ENCODE data around the gene ARL8A. TPM values are rescaled to one million over a fixed set of nuclear protein-coding genes. Genes with fewer than 3 reads are reported as not detected.
"Not testable (repeated sequence)": the region's sequence is repeated elsewhere in the genome, so short reads cannot be mapped to it uniquely, and the experiment has no call there.

Gene ARL8A
- 112 TPM for total RNA-seq

DNA sequence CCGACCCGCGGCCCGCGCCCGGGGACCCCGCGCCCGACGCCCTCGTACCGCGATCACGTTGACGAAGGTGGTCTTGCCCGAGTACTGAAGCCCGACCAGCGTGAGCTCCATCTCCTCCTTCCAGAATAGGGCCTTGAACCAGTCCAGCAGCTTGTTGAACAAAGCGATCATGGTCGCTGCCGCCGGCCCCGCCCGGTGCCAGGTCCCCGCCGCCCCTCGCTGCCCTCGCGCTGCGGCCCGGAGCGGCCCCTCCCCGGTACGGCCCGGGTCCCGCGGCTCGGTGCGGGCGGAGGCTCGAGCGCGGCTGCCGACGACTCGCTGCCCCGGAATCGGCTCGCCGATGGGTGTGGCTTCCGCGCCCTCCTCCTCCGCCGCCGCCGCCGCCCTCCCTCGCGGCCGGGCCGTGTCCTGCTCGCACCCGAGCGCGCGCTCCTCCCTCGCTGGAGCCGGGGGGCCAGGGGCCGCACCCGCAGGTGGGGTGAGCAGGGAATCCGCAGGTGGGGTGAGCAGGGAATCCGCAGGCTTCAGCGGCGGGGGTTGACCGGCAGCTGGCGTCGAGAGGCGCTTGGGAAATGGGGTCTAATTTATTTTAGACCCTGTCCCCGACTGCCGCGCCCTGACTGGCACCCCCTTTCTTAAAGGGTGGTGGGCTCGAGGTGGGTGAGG, at the start of gene ARL8A:
ARL8A (minus strand) TSS at position 336 of the 666 bp plus-strand sequence; CDS start at position 171, 165 bp downstream.
- peak; percentile 90 for DNase-seq (ENCODE audit: low spot score)
- ATAC-seq: peak; percentile 72
- intact Hi-C loops (cut with DNase I): no loop called here

DNA sequence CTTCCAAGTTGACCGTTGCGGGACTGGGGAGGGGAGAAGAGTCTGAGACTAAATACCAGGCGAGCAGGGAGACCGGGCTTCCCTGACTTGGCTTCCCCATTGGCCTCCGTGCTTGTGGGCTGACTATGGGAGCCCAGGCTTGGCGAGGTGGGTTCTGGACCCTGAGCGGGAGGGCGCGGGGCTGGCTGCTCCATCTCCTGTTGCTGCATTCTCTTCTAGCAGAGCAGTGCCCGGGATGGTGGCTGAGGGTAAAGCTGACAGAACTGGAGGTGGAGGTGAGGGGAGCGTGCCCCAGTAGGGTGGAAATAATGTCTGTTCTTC, 49.8 kb upstream of the ARL8A start:
- ATAC-seq (no peak), DNase-seq (ENCODE audit: low spot score) (no peak)
- intact Hi-C loops (cut with DNase I): no loop called here

DNA sequence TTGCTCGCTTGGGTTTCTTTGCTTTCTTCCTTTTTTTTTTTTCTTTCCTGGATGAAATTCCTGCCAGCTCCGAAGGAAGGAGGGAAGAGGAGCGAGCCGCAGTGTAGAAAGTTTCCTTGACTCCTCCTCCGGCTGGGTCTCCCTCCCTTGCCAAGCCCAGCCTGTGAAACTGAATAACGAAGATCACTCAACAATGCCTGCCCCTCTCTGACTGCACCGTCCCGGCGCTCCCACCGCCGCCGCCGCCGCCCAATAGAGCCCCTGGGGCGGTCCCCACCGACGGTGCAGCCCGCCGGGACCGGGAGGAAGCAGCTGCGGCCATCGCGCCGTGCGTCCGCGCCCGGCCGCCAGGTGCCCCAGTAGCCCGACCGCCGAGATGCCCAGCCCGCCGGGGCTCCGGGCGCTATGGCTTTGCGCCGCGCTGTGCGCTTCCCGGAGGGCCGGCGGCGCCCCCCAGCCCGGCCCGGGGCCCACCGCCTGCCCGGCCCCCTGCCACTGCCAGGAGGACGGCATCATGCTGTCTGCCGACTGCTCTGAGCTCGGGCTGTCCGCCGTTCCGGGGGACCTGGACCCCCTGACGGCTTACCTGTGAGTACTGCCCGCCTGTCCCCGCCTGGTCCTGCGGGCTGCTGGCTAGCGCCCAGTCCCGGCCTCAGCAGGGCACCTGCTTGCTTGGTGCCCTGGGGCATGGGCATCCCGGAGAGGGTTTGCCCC, 49.2 kb upstream of the ARL8A start, which contains the start of gene LGR6:
LGR6 (plus strand) TSS at position 186 of the 714 bp plus-strand sequence; CDS start at position 377, 191 bp downstream.
- intact Hi-C loops (cut with DNase I): no loop called here
- peak; percentile 45 for ATAC-seq
- no peak for DNase-seq (ENCODE audit: low spot score)

DNA sequence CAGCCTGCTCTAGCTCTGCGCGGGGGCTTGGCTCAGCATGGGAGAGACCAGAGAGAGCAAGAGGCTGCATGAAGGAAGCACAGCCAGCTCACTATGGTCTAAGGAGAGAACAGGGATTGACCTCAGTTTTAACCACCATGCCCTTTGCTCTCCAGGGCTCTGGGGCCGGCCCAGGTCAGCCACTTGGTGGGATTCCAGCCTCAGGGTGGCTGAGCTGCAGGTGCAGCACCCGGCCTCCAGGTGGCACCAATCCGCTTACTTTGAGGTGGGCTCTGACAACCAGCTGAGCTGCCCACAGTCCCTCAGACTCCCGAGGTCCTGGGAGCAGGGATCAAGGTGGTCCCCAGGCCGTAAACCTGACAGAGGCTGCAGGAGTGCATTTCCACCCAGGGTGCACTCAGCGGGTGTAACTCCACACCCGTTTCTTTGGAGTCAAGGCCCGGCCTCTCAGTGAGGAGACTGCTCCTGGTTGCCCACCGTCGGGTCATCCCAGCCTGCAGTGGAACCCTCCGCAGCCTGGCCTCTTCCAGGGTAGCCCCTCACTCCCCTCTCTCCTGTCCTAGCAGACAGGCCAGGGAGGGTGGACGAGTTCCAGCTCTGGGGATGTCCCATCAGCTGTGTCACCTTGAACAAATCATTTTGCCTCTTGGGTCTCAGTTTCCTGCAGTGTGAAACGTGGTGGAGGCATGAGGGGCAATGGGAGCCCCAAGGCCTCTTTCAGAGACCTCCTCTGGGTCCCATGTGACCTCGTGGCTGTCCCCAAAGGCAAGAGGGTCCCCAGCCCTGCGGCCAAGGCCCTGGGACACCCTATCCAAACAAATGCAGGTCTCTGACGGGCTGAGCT, 48.5 kb upstream of the ARL8A start:
- intact Hi-C loops (cut with DNase I): no loop called here
- ATAC-seq (peak; percentile 73), DNase-seq (ENCODE audit: low spot score) (no peak)

DNA sequence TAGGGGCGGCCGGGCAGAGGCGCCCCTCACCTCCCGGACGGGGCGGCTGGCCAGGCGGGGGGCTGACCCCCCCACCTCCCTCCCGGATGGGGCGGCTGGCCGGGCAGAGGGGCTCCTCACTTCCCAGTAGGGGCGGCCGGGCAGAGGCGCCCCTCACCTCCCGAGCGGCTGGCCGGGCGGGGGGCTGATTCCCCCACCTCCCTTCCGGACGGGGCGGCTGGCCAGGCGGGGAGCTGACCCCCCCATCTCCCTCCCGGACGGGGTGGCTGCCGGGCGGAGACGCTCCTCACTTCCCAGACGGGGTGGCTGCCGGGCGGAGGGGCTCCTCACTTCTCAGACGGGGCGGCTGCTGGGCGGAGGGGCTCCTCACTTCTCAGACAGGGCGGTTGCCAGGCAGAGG, 46.9 kb upstream of the ARL8A start:
- intact Hi-C loops (cut with DNase I); ATAC-seq; DNase-seq (ENCODE audit: low spot score): not testable (repeated sequence)

DNA sequence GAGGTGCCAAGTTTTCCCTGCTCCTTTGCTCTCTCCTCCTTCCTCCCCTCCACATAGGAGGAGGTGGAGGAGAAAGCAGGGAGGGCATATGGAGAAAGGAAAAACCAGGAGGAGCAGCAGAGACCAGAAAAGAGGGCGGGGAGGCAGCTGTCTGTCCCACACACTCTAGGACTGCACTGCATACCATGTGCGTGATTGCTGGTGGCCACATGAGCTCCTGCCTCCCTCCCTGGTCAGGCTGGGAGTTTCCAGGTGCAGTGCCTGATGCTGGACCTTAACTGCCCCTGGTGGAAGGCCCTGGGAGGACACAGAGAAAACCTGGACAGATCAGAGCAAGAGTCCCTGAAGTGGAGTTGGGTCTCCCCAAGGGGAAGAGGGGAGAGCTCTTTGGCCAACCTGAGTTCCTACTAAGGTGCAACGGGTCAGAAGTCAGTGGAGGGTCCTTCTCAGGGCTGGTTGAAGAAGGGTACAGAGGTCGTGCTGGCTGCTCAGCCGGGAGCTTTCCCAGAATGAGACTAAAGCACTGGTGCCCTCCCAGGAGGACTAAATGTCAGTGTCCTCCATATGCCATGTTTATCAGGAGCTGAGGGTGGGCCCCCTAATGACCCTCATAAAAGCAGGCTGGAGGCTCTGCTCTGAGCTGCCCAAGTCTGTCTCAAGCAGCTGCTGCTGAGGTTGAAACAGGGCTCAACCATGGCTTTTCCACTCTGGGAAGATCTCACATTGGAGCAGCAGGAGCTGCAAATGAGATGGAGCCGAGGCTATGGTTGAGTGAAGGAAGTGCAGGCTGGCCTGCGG, 45.6 kb upstream of the ARL8A start:
- no peak for DNase-seq (ENCODE audit: low spot score)
- intact Hi-C loops (cut with DNase I): loop anchor here (5.0 to 10.0 kb wide), 2 partner anchors 127 to 525 kb away; partner anchors contain the start of gene SYT2

DNA sequence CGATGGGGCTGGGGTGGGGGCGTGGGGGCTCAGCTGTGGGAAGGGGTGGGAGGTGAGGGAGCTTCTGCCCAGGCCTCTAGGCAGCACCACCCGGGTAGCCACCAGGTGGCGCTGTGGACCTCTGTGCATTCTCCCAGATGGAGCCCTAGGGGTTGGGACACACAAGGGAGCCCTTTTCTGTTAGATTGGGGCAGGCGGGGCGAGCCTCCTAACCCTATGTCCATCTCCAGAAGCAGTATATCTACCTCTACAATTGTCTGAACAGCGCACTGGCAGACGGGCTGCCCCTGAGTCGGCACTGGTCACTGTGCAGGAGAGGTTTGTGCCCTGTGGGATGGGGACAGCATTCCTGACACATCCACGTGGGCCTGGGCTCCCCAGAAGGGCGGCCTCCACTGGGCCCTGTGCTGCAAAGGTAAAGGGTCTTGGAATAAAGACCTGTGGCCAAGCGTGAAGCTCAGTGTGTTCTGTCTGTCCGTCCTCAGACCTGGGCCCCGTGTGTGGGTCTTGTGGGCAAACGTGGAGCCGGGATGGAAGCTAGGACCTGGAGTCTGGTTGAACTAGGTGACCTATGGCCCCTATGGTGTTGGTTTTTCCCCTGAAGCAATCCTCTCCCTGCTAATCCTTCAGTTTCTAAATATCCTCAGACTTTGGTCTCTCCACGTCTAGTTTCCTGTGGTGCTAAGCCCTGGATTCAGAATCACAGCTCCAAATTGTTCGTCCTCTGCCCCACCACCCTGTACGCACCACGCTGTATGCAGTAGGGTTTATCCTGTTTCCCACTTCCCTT, 44.7 kb upstream of the ARL8A start:
- DNase-seq (ENCODE audit: low spot score) (peak; percentile 85), ATAC-seq (peak; percentile 61)
- intact Hi-C loops (cut with DNase I): loop anchor here (5.0 to 10.0 kb wide), 2 partner anchors 128 to 526 kb away; partner anchors contain the start of gene SYT2

More for the DNA sequence above, 45.6 kb upstream of the ARL8A start:
- no peak for ATAC-seq

DNA sequence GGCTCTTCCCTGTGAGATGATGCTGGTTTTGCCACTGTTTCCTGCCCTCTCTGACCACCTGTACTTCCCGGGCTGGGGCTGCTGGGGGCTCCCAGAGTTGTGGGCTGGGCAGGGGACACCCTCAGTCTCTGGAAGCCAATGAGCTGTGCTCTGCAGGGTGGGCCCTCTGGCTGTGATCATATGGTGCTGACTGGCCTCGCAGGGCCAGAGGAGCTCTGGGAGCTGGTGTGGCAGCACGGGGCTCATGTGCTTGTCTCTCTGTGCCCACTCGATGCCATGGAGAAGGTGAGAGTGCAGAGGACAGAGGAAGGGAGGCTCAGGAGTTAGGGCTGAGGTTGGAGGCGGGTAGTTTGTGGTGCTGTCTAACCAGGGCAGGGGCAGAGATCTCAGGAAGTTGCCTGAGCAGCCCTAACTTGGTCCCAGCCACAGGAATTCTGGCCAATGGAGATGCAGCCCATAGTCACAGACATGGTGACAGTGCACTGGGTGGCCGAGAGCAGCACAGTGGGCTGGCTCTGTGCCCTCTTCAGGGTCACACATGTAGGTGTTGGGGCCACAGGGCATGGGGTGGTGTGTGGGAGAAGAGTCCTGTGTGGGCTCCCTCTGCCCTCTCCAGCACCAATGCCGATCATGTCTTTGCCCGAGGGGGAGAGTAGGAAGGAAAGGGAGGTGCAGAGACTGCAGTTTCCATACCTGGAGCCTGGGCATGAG, 43.3 kb upstream of the ARL8A start:
- no peak for ATAC-seq
- DNase-seq (ENCODE audit: low spot score): no peak
- intact Hi-C loops (cut with DNase I): loop anchor here (5.0 to 10.0 kb wide), 2 partner anchors 129 to 527 kb away; partner anchors contain the start of gene SYT2

DNA sequence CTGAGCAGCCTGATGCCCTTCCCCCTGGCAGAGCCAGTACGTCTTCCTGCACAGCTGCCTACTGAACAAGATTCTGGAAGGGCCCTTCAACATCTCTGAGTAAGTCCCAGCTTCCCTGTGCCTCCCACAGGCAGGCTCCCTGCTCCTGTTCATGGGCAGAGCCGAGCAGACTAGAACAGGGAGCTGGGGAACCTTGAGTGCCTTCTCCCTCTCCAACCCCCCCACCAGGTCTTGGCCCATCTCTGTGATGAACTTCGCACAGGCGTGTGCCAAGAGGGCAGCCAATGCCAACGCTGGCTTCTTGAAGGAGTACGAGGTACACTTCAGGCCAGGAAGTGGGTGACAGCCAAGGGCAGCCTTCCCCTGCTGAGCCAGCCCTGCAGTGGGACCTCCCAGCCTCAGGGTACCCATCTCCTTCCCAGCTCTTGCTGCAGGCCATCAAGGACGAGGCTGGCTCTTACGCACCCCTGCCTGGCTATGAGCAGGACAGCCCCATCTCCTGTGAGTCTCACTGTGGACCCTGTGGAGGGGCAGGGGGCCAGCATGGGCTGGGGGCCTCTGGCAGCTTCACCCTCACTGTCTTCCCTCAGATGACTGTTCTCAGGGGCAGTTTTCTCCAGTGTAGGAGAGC, 42.6 kb upstream of the ARL8A start:
- intact Hi-C loops (cut with DNase I): loop anchor here (5.0 to 10.0 kb wide), 2 partner anchors 130 to 528 kb away; partner anchors contain the start of gene SYT2
- DNase-seq (ENCODE audit: low spot score): no peak
- no peak for ATAC-seq

DNA sequence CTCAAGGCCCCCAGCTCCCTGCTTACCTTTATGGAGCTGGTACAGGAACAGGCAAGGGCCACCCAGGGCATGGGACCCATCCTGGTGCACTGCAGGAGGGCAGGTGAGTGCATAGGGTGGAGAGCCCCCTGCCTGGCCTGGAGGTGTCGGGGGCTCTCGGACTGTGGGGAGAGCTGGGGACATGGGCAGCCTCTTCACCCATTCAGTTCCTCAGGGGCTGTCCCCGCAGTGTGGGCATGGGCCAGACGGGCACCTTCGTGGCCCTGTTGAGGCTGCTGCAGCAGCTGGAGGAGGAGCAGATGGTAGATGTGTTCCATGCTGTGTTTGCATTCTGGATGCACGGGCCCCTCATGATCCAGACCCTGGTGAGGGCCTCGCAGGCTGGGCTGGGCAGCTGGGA, 41.8 kb upstream of the ARL8A start:
- intact Hi-C loops (cut with DNase I): loop anchor here (5.0 to 10.0 kb wide), 2 partner anchors 131 to 528 kb away; partner anchors contain the start of gene SYT2

DNA sequence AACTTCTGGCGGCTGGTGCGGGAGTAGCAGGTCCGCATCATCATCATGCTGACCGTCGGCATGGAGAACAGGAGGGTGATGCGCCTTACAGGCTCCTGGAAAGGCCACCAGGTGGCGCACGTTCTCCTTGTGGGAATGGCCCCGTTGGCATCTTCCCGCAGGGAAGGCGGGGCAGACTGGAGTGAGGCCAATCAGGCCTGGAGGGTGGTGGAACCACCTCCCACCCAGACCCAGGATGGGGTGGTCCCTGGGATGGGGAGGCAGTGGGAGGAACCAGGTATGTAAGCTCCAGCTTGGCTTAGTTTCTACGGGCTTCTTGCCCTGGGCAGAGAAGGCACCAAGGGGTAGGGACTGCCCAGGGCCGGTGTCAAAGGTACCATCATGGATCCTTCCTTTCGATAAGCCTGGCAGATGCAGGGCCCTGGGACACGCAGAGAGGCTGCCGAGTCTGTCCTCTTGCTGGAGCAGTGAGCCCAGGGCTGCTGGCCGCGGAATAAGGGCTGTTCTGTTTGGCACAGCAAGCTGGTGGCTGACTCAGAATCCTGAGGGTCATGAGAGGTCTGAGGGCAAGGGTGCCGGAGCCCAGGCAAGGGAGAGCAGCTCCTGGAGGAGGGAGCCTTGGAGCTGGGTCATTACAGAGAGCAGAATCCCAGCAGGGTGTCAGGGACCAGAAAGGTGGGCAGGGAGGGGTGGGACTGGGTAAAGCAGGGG, 40.4 kb upstream of the ARL8A start:
- intact Hi-C loops (cut with DNase I): loop anchor here (5.0 to 10.0 kb wide), 2 partner anchors 132 to 530 kb away; partner anchors contain the start of gene SYT2
- ATAC-seq: peak; percentile 75
- peak; percentile 89 for DNase-seq (ENCODE audit: low spot score)

More for the DNA sequence above, 41.8 kb upstream of the ARL8A start:
- DNase-seq (ENCODE audit: low spot score) (no peak), ATAC-seq (no peak)

DNA sequence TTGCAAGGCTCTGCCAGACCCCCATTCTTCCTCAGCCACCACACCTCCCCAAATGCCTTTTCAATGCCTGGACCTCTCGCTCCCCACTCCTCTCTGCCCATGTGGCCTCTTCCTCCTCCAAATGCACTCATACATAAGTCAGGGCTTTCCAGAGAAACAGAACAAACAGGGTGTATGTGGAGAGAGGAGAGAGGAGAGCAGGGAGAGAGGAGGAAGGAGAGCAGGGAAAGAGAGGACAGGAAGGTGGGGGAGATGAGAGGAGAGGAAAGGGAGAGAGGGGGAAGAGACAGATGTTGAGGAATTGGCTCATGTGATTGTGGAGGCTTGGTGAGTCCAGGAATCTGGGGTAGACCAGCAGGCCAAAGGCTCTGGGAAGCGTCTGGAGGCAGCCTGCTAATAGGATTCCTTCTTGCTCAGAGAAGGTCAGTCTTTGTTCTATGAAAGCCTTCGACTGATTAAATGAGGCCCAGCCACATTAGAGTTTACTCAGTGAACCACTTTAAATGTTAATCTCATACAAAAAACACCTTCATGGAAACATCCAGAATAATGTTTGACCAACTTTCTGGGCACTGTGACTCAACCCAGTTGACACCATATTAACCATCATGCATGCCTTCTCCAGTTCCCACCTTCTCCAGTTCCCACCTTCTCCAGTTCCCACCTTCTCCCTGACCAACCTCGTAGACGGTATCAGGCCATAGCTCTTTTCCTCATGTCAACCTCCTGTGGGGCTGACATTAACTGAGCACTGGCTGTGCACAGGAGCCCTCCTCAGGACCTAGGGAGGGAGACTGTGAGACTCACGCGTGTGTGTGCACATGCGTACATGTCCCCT, 37.7 kb upstream of the ARL8A start:
- intact Hi-C loops (cut with DNase I): loop anchor here (10.0 kb wide), 1 partner anchor 533 kb away; the partner anchor contains the start of gene SYT2
- ATAC-seq: no peak
- DNase-seq (ENCODE audit: low spot score): no peak

DNA sequence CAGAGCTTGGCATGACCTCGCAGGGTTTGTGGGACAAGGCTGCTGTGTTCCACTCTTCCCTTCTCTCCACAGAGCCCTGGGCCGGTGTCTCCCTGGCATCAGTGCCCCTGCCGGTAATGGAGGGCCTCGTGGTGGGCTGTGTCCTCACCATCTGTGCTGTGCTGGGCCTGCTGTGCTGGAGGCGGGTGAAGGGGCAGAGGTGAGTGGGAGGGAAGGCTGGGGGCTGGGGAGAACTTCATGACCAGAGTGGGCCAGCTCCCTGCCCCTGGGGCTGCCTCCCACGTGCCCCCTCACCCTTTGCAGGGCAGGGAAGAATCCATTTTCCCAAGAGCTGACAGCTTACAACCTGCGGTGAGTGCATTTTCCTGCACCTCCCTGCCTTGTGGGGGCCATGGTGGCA, 37.0 kb upstream of the ARL8A start:
- ATAC-seq: no peak
- peak; percentile 55 for DNase-seq (ENCODE audit: low spot score)
- intact Hi-C loops (cut with DNase I): loop anchor here (10.0 kb wide), 1 partner anchor 533 kb away; the partner anchor contains the start of gene SYT2

DNA sequence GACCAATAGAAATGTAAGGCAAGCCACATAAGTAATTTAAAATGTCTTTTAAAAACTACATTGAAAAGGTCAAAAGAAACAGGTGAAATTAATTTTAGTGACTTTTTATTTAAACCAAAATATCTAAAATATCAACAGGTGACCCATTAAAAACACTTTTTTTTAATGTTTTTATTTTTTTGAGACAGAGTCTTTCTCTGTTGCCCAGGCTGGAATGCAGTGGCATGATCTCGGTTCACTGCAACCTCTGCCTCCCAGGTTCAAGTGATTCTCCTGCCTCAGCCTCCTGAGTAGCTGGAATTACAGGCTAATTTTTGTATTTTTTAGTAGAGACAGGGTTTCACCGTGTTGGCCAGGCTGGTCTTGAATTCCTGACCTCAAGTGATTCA, 36.2 kb upstream of the ARL8A start:
- not testable (repeated sequence) for ATAC-seq

More for the DNA sequence above, 36.2 kb upstream of the ARL8A start:
- intact Hi-C loops (cut with DNase I): loop anchor here (10.0 kb wide), 1 partner anchor 534 kb away; the partner anchor contains the start of gene SYT2
- not testable (repeated sequence) for DNase-seq (ENCODE audit: low spot score)
